ENCODE data around the gene OR51B4. TPM values are rescaled to one million over a fixed set of nuclear protein-coding genes. Genes with fewer than 3 reads are reported as not detected.

OR51B4 gene
- total RNA-seq, 4 donors from 2014 or later = not detected

- 84% methylated on average over 2 of the region's 2 CpGs for WGBS
- no peaks in the 10 kb centered on the region for H3K27me3 ChIP-seq
- intact Hi-C loops (cut with DNase I) = no loop called here
- no peak for DNase-seq (ENCODE audit: extremely low spot score)
- H3K4me1 ChIP-seq = no peaks in the 10 kb centered on the region
- H3K4me3 ChIP-seq = no peak overlapping the region
- H3K9me3 ChIP-seq = no peaks in the 10 kb centered on the region
- H3K27ac ChIP-seq (replicated peaks in 1 of 4) = no peak overlapping the region
- TF ChIP-seq EP300 (IDR thresholded peaks at IDR 0.05) (no peak), CTCF (IDR thresholded peaks at IDR 0.05) (no peak), POLR2A (IDR thresholded peaks at IDR 0.05; ENCODE audit: low read depth) (no peak), POLR2AphosphoS5 (IDR thresholded peaks at IDR 0.05) (no peak)
- no peaks in the 10 kb centered on the region for H3K36me3 ChIP-seq
Measured at GRCh38 chr11:5307256-5308019, 5.7 kb upstream of the OR51B4 start.

DNA sequence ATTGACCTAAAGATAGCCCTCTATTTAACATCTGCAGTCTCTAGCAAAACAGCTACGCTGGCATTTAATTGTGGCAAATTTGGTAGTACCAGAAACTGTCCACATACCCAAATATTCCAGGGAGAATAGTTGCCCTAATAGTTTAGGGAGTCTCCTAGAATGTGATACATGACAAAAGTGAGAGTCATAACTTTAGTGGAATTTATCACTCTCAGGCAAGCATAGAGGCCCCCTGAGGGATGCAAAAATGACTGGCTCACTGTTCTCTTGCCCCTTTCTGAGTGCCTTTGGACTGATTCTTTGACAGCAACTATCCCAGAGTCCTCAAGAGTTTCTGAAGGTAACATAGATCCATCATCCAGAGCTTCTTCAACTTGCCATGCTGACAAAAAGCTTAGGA lies 2.3 kb upstream of the OR51B4 start:
- H3K27me3 ChIP-seq = no peaks in the 10 kb centered on the region
- TF ChIP-seq EP300 (IDR thresholded peaks at IDR 0.05) (no peak), POLR2AphosphoS5 (IDR thresholded peaks at IDR 0.05) (no peak), POLR2A (IDR thresholded peaks at IDR 0.05; ENCODE audit: low read depth) (no peak), CTCF (IDR thresholded peaks at IDR 0.05) (no peak)
- intact Hi-C loops (cut with DNase I) = no loop called here

DNA sequence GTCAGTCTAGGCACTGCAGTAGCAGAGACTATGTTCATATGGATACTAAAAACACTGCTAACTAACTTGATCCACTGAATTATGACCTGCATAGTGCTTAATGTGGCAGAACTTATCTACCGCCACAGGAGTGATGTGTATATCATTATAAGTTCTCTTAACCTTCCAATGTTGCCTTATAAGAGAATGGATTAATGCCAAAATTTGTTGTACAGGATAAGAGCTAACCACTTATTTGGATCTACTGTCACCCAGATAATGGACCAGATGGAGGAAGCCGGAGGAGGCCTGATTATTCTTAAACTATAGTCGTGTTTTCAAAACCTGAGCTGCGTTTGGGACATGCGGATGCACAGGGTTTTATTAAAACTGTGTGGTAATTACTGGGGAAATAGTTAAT lies 1.9 kb upstream of the OR51B4 start:
- Histone ChIP-seq H3K9me3 (no peaks in the 10 kb centered on the region), H3K27ac (replicated peaks in 1 of 4) (no peak overlapping the region), H3K4me3 (no peak overlapping the region), H3K36me3 (no peaks in the 10 kb centered on the region), H3K4me1 (no peaks in the 10 kb centered on the region), H3K27me3 (no peaks in the 10 kb centered on the region)
- WGBS = 68% methylated on average over 5 of the region's 5 CpGs
- intact Hi-C loops (cut with DNase I) = no loop called here
- no peak for DNase-seq (ENCODE audit: extremely low spot score)
- TF ChIP-seq EP300 (IDR thresholded peaks at IDR 0.05) (no peak), CTCF (IDR thresholded peaks at IDR 0.05) (no peak), POLR2AphosphoS5 (IDR thresholded peaks at IDR 0.05) (no peak), POLR2A (IDR thresholded peaks at IDR 0.05; ENCODE audit: low read depth) (no peak)

More for the DNA sequence above, 2.3 kb upstream of the OR51B4 start:
- WGBS = 92% methylated on average over 1 of the region's 1 CpG
- DNase-seq (ENCODE audit: extremely low spot score) = no peak
- no peaks in the 10 kb centered on the region for H3K9me3 ChIP-seq
- no peak overlapping the region for H3K27ac ChIP-seq (replicated peaks in 1 of 4)
- H3K4me1 ChIP-seq = no peaks in the 10 kb centered on the region
- H3K4me3 ChIP-seq = no peak overlapping the region
- no peaks in the 10 kb centered on the region for H3K36me3 ChIP-seq

DNA sequence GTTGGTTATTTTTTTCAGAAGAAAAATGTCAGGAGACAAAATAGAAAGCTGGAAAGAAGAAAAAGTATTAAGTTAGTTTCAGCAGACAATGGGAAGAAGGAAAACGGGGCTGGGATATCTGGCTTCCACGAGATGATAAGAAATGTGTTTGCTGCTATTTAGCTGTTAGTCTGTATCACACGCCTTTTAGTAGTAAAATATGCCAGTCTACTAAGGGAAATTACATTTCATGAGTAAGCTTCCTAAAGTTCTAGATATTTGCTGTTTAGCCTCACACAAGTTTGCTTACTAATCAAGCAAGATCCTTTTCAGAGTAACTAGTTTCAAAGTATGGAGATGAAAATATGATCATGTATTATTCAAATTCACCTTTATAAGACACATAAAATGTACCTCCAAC lies 1.5 kb downstream of the OR51B4 start:
- H3K27ac ChIP-seq (replicated peaks in 1 of 4) = no peak overlapping the region
- no peak overlapping the region for H3K4me3 ChIP-seq
- intact Hi-C loops (cut with DNase I) = no loop called here
- TF ChIP-seq EP300 (IDR thresholded peaks at IDR 0.05) = no peak
- no peak for TF ChIP-seq POLR2A (IDR thresholded peaks at IDR 0.05; ENCODE audit: low read depth)
- TF ChIP-seq POLR2AphosphoS5 (IDR thresholded peaks at IDR 0.05) = no peak
- TF ChIP-seq CTCF (IDR thresholded peaks at IDR 0.05) = no peak
- no peak for DNase-seq (ENCODE audit: extremely low spot score)
- 63% methylated on average over 3 of the region's 3 CpGs for WGBS
- H3K9me3 ChIP-seq = no peaks in the 10 kb centered on the region
- H3K4me1 ChIP-seq = no peaks in the 10 kb centered on the region
- H3K27me3 ChIP-seq = no peaks in the 10 kb centered on the region
- no peaks in the 10 kb centered on the region for H3K36me3 ChIP-seq

GRCh38 chr11:5298451-5298850 lies 3.3 kb downstream of the OR51B4 start:
- TF ChIP-seq POLR2AphosphoS5 (IDR thresholded peaks at IDR 0.05) = no peak
- TF ChIP-seq POLR2A (IDR thresholded peaks at IDR 0.05; ENCODE audit: low read depth) = no peak
- TF ChIP-seq CTCF (IDR thresholded peaks at IDR 0.05) = no peak
- no peak for TF ChIP-seq EP300 (IDR thresholded peaks at IDR 0.05)
- WGBS = 0% methylated on average over 1 of the region's 1 CpG
- intact Hi-C loops (cut with DNase I) = no loop called here

More at GRCh38 chr11:5298451-5298850, 3.3 kb downstream of the OR51B4 start:
- no peak for DNase-seq (ENCODE audit: extremely low spot score)
- no peak overlapping the region for H3K4me3 ChIP-seq
- H3K4me1 ChIP-seq = no peaks in the 10 kb centered on the region
- no peaks in the 10 kb centered on the region for H3K36me3 ChIP-seq
- H3K27ac ChIP-seq (replicated peaks in 1 of 4) = no peak overlapping the region
- H3K27me3 ChIP-seq = no peaks in the 10 kb centered on the region
- H3K9me3 ChIP-seq = no peaks in the 10 kb centered on the region
